Astrocyte (in vitro differentiated cells and primary cell): ENCODE data around the gene RDH11. TPM values are rescaled to one million over a fixed set of nuclear protein-coding genes. Genes with fewer than 3 reads are reported as not detected.
A peak's percentile ranks its signal among the peaks of the same experiment; 100 is the strongest.

ENCODE experiments used
- DNase-seq: peaks from one replicate; pipeline ENCODE4 v3.0.0-alpha.2; 2010; ENCODE audit warnings: low read depth
- FAIRE-seq: peaks from 2 replicates; lab custom pipeline; 2011; peaks lifted over from hg19 to GRCh38; lab: Jason Lieb, UNC
- H2AFZ ChIP-seq: 2 replicates; pipeline ENCODE4 v1.6.0; 2012; ENCODE audit warnings: low read depth, low read length, inconsistent platforms
- H3K27ac ChIP-seq: 2 replicates; pipeline ENCODE4 v1.5.1; 2011; ENCODE audit warnings: low read depth, low read length, inconsistent platforms
- H3K27me3 ChIP-seq: 2 replicates; pipeline ENCODE4 v1.6.0; 2011; ENCODE audit warnings: low read length, inconsistent platforms; ENCODE audit not compliant: insufficient read depth
- H3K36me3 ChIP-seq: 2 replicates; pipeline ENCODE4 v1.5.1; 2011; ENCODE audit warnings: low read length, inconsistent platforms; ENCODE audit not compliant: insufficient read depth
- H3K4me1 ChIP-seq: 2 replicates; pipeline ENCODE4 v1.5.1; 2011; ENCODE audit warnings: low read length, inconsistent platforms; ENCODE audit not compliant: insufficient read depth
- H3K4me2 ChIP-seq: 2 replicates; pipeline ENCODE4 v1.6.0; 2012; ENCODE audit warnings: low read length, inconsistent platforms
- H3K4me3 ChIP-seq: 2 replicates; pipeline ENCODE4 v1.5.1; 2011; ENCODE audit warnings: low read depth, mild to moderate bottlenecking, low read length, inconsistent platforms; ENCODE audit not compliant: insufficient read depth
- H3K79me2 ChIP-seq: 2 replicates; pipeline ENCODE4 v1.6.0; 2012; ENCODE audit warnings: mild to moderate bottlenecking, low read length, inconsistent platforms; ENCODE audit not compliant: insufficient read depth
- H3K9ac ChIP-seq: 2 replicates; pipeline ENCODE4 v1.6.0; 2012; ENCODE audit warnings: mild to moderate bottlenecking, low read length, inconsistent platforms
- H3K9me3 ChIP-seq: 2 replicates; pipeline ENCODE4 v1.5.1; 2012; ENCODE audit warnings: low read depth, mild to moderate bottlenecking, low read length, inconsistent platforms; ENCODE audit not compliant: insufficient read depth
- H4K20me1 ChIP-seq: 2 replicates; pipeline ENCODE4 v1.6.0; 2012; ENCODE audit warnings: low read length, inconsistent platforms; ENCODE audit not compliant: insufficient read depth
- H3K27ac Mint-ChIP-seq: one replicate; pipeline ENCODE4 v1.8.0; 2021; ENCODE audit warnings: mild to moderate bottlenecking, mixed read lengths; ENCODE audit not compliant: unreplicated experiment
- H3K27me3 Mint-ChIP-seq: one replicate; pipeline ENCODE4 v1.8.0; 2021; ENCODE audit warnings: low read depth, mixed read lengths; ENCODE audit not compliant: unreplicated experiment
- H3K36me3 Mint-ChIP-seq: one replicate; pipeline ENCODE4 v1.8.0; 2021; ENCODE audit warnings: low read depth, mixed read lengths; ENCODE audit not compliant: unreplicated experiment
- H3K4me1 Mint-ChIP-seq: one replicate; pipeline ENCODE4 v1.8.0; 2021; ENCODE audit warnings: low read depth, mixed read lengths; ENCODE audit not compliant: unreplicated experiment
- H3K4me3 Mint-ChIP-seq: one replicate; pipeline ENCODE4 v1.8.0; 2021; ENCODE audit warnings: mild to moderate bottlenecking, moderate library complexity, mixed read lengths; ENCODE audit not compliant: unreplicated experiment
- H3K9me3 Mint-ChIP-seq: one replicate; pipeline ENCODE4 v1.8.0; 2021; ENCODE audit warnings: mild to moderate bottlenecking, mixed read lengths; ENCODE audit not compliant: unreplicated experiment
- CTCF ChIP-seq: IDR thresholded peaks from 2 replicates; pipeline ENCODE4 v1.5.1; 2011; ENCODE audit warnings: low read depth, mild to moderate bottlenecking, inconsistent platforms, low read length, moderate library complexity; ENCODE audit not compliant: insufficient read depth
- EZH2 ChIP-seq: IDR thresholded peaks from 2 replicates; pipeline ENCODE4 v1.6.1; 2012; ENCODE audit warnings: mild to moderate bottlenecking, low read length, inconsistent platforms; ENCODE audit not compliant: insufficient read depth
- total RNA-seq: library from RNA; stranded (reverse); gene quantifications from 2 replicates; pipeline ENCODE4 v1.2.1, GENCODE V29; 2021

RDH11 gene
- total RNA-seq, 1 donor from 2014 or later = 96.2 TPM

- H3K4me1 ChIP-seq = no peaks in the 10 kb centered on the region
- no peak for DNase-seq
- H3K36me3 ChIP-seq = no peaks in the 10 kb centered on the region
- Mint-ChIP-seq H3K9me3 (no peaks in the 10 kb centered on the region), H3K4me3 (no peak overlapping the region), H3K27ac (no peak overlapping the region), H3K36me3 (peaks cover 3% of the 10 kb centered on the region), H3K4me1 (peaks cover 6% of the 10 kb centered on the region), H3K27me3 (no peaks in the 10 kb centered on the region)
- H2AFZ ChIP-seq = no peak overlapping the region
- no peak overlapping the region for H3K4me2 ChIP-seq
- no peak for TF ChIP-seq EZH2
- no peak for TF ChIP-seq CTCF
- no peaks in the 10 kb centered on the region for H3K79me2 ChIP-seq
- no peak for FAIRE-seq
- H4K20me1 ChIP-seq = no peaks in the 10 kb centered on the region
- H3K9ac ChIP-seq = no peak overlapping the region
- H3K27me3 ChIP-seq = no peaks in the 10 kb centered on the region
- H3K9me3 ChIP-seq = no peaks in the 10 kb centered on the region
- no peak overlapping the region for H3K4me3 ChIP-seq
- no peak overlapping the region for H3K27ac ChIP-seq
Measured at GRCh38 chr14:67638642-67639041, 56.9 kb downstream of the RDH11 start.

GRCh38 chr14:67636361-67636919 lies 59.1 kb downstream of the RDH11 start:
- Histone ChIP-seq H3K4me1 (no peaks in the 10 kb centered on the region), H3K79me2 (no peaks in the 10 kb centered on the region), H3K9ac (no peak overlapping the region), H3K9me3 (no peaks in the 10 kb centered on the region), H3K4me2 (no peak overlapping the region), H3K27me3 (no peaks in the 10 kb centered on the region), H2AFZ (no peak overlapping the region), H4K20me1 (no peaks in the 10 kb centered on the region), H3K36me3 (no peaks in the 10 kb centered on the region), H3K4me3 (no peak overlapping the region), H3K27ac (no peak overlapping the region)
- FAIRE-seq (no peak), DNase-seq (no peak)
- TF ChIP-seq EZH2 (no peak), CTCF (no peak)
- H3K4me3 Mint-ChIP-seq = no peak overlapping the region
- H3K9me3 Mint-ChIP-seq = no peaks in the 10 kb centered on the region
- H3K36me3 Mint-ChIP-seq = peaks cover 3% of the 10 kb centered on the region
- H3K27me3 Mint-ChIP-seq = no peaks in the 10 kb centered on the region
- H3K27ac Mint-ChIP-seq = peak overlapping the region; percentile 63
- H3K4me1 Mint-ChIP-seq = peaks cover 6% of the 10 kb centered on the region

GRCh38 chr14:67633451-67634147 lies 62.0 kb downstream of the RDH11 start:
- H3K36me3 Mint-ChIP-seq = peaks cover 3% of the 10 kb centered on the region
- H3K4me1 Mint-ChIP-seq = peaks cover 6% of the 10 kb centered on the region
- FAIRE-seq = no peak

More at GRCh38 chr14:67633451-67634147, 62.0 kb downstream of the RDH11 start:
- Histone ChIP-seq H3K4me1 (no peaks in the 10 kb centered on the region), H3K27ac (no peak overlapping the region), H3K9me3 (no peaks in the 10 kb centered on the region), H2AFZ (no peak overlapping the region), H3K36me3 (no peaks in the 10 kb centered on the region), H3K4me2 (no peak overlapping the region), H3K79me2 (no peaks in the 10 kb centered on the region), H3K27me3 (no peaks in the 10 kb centered on the region), H3K9ac (no peak overlapping the region), H4K20me1 (no peaks in the 10 kb centered on the region), H3K4me3 (no peak overlapping the region)
- no peaks in the 10 kb centered on the region for H3K27me3 Mint-ChIP-seq
- no peak for DNase-seq
- no peak overlapping the region for H3K27ac Mint-ChIP-seq
- no peaks in the 10 kb centered on the region for H3K9me3 Mint-ChIP-seq
- TF ChIP-seq CTCF (no peak), EZH2 (no peak)
- no peak overlapping the region for H3K4me3 Mint-ChIP-seq
